Ascending aorta (tissue), 2 donors: ENCODE measurements around the gene FAM3B. TPM values are rescaled to one million over a fixed set of nuclear protein-coding genes. Genes with fewer than 3 reads are reported as not detected.

Source experiments
- DNase-seq, 2 donors: peaks; one replicate each; pipeline ENCODE4 v3.0.0-alpha.2; 2019; ENCODE audit warnings: low spot score in 2 of 2
- H3K27ac ChIP-seq, 2 donors: fragments of 200-600 bp; sonication (generic); one replicate each; pipeline ENCODE4 v1.5.1; 2016 to 2017; ENCODE audit warnings: mild to moderate bottlenecking in 1 of 2
- H3K27me3 ChIP-seq: fragments of 200-600 bp; sonication (generic); one replicate; pipeline ENCODE4 v1.5.1; 2017
- H3K36me3 ChIP-seq, 2 donors: fragments of 200-600 bp; sonication (generic); one replicate each; pipeline ENCODE4 v1.5.1; 2016
- H3K4me1 ChIP-seq, 2 donors: fragments of 200-600 bp; sonication (generic); one replicate each; pipeline ENCODE4 v1.5.1; 2016 to 2017; ENCODE audit warnings: mild to moderate bottlenecking in 1 of 2
- H3K4me3 ChIP-seq, 2 donors: fragments of 200-600 bp; sonication (generic); one replicate each; pipeline ENCODE4 v1.5.1; 2016 to 2017; ENCODE audit warnings: mild to moderate bottlenecking in 1 of 2
- H3K9me3 ChIP-seq, 2 donors: fragments of 200-600 bp; sonication (generic); one replicate each; pipeline ENCODE4 v1.5.1; 2016
- intact Hi-C: fragments of 100-400 bp; cut with DNase I; formaldehyde crosslinking; loops from one replicate; pipeline ENCODE4 v1.15.1; 2023
- total RNA-seq: library from RNA; depleted of rRNA; stranded (reverse); fragments of >200 nt; gene quantifications from one replicate; pipeline ENCODE4 v1.1.0, GENCODE V29; 2016
- TF ChIP-seq, protein P1 (sequence below), 3 experiments: fragments of 200-600 bp in 2 of 3; fragments of 450-650 bp in 1 of 3; sonication (generic) in 2 of 3; IDR thresholded peaks; one replicate each; pipeline ENCODE4 v1.5.1; 2016 to 2019; ENCODE audit warnings: antibody characterized with exemption in 3 of 3, mild to moderate bottlenecking in 1 of 3, moderate library complexity in 1 of 3

The FAM3B gene
- total RNA-seq, 1 donor from 2014 or later: not detected

DNA sequence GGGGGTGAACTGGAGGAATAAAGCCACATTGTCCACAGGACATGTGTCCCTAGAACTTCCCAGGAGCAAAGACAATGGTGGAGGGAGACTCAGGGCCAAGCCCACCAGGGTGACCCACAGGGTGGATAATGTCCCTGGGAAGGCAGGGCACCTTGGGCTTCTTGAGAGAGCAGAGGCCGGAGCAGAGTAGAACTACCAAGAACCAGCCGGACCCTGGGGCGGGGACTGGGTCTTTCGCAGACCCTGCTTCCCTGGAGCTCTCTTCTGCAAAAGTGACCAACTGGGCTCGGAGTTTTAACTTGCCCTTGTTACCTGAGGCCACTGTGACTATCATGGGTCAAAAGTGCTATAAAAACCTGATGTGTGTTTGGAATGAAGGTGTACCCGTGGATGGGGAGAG lies 875 bp upstream of the FAM3B start:
- no peak overlapping the region for H3K27ac ChIP-seq
- no peak overlapping the region for H3K4me3 ChIP-seq
- TF ChIP-seq, protein P1, sequence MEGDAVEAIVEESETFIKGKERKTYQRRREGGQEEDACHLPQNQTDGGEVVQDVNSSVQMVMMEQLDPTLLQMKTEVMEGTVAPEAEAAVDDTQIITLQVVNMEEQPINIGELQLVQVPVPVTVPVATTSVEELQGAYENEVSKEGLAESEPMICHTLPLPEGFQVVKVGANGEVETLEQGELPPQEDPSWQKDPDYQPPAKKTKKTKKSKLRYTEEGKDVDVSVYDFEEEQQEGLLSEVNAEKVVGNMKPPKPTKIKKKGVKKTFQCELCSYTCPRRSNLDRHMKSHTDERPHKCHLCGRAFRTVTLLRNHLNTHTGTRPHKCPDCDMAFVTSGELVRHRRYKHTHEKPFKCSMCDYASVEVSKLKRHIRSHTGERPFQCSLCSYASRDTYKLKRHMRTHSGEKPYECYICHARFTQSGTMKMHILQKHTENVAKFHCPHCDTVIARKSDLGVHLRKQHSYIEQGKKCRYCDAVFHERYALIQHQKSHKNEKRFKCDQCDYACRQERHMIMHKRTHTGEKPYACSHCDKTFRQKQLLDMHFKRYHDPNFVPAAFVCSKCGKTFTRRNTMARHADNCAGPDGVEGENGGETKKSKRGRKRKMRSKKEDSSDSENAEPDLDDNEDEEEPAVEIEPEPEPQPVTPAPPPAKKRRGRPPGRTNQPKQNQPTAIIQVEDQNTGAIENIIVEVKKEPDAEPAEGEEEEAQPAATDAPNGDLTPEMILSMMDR (IDR thresholded peaks at IDR 0.05): no peak
- no peaks in the 10 kb centered on the region for H3K27me3 ChIP-seq
- intact Hi-C loops: no loop called here
- peaks cover 0 to 7% of the 10 kb centered on the region in 2 donors for H3K4me1 ChIP-seq
- no peaks in the 10 kb centered on the region for H3K36me3 ChIP-seq
- DNase-seq: no peak
- H3K9me3 ChIP-seq: no peaks in the 10 kb centered on the region

DNA sequence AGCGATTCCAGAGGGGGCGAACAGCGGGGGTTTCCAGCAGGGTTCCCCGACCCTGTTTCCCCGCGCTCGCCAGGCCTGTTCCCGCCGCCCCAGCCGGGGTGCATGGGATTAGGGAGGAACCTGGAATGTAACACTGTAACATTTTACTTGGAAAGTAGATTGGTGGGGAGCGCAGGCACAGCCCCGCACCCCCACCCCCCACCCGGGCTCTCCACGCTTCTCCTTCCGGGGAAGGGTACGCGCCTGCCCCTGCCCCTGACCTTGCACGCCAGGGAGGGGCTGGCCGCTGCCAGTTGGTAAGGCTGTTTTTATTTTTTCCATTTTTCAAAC lies 427 bp downstream of the FAM3B start:
- Histone ChIP-seq H3K4me3 (peak overlapping the region; percentile 40 to 54), H3K9me3 (no peaks in the 10 kb centered on the region), H3K27ac (no peak overlapping the region), H3K36me3 (no peaks in the 10 kb centered on the region), H3K27me3 (no peaks in the 10 kb centered on the region), H3K4me1 (peaks cover 0 to 7% of the 10 kb centered on the region in 2 donors)
- no peak for DNase-seq
- TF ChIP-seq, protein P1 (IDR thresholded peaks at IDR 0.05): no peak
- intact Hi-C loops: no loop called here

DNA sequence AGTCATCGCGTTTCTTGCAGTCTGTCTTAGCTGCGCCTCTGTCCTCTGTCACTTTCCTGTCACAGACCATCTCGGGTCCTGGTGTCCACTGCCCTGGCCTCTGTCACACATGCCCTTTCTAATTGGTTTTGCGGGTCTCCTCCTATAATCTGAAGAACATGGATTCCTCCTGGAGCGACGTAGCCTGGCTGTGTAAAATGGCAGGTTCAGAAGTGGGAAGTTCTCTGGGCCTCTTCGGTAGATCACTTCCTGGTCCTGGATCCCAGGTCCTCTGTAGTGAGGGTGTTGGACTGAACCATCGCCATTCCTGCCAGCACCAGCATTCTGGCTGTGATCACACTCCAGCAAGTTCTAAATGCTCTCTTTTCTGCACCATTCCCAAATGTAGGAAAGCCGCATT lies 857 bp downstream of the FAM3B start:
- intact Hi-C loops: no loop called here

DNA sequence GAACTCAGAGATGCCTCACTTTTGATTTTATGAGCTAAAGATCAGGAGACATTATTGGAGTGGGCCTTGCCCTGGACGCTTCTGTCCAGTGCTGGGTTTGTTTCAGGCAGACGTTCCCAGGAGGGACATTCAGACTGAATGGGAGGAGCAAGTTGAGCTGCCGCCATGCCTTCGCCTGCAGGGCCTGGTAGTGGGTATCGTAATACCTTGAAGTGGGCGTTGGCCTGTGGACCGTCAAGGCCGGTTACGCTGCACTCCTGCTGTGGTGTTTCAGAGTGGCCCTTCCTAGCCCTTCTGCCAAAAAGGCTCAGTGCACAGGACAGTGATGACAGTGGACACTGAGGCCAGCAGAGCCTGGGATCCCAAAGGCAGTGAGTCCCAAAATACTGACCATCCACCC lies 1.6 kb downstream of the FAM3B start:
- Histone ChIP-seq H3K27ac (no peak overlapping the region), H3K9me3 (no peaks in the 10 kb centered on the region), H3K27me3 (no peaks in the 10 kb centered on the region), H3K4me3 (no peak overlapping the region), H3K4me1 (peaks cover 0 to 7% of the 10 kb centered on the region in 2 donors), H3K36me3 (no peaks in the 10 kb centered on the region)
- TF ChIP-seq, protein P1 (IDR thresholded peaks at IDR 0.05): no peak
- DNase-seq: no peak
- intact Hi-C loops: no loop called here

More for the DNA sequence above, 857 bp downstream of the FAM3B start:
- Histone ChIP-seq H3K27me3 (no peaks in the 10 kb centered on the region), H3K9me3 (no peaks in the 10 kb centered on the region), H3K4me1 (peaks cover 0 to 7% of the 10 kb centered on the region in 2 donors), H3K27ac (no peak overlapping the region), H3K36me3 (no peaks in the 10 kb centered on the region), H3K4me3 (no peak overlapping the region)
- no peak for DNase-seq
- TF ChIP-seq, protein P1 (IDR thresholded peaks at IDR 0.05): no peak

DNA sequence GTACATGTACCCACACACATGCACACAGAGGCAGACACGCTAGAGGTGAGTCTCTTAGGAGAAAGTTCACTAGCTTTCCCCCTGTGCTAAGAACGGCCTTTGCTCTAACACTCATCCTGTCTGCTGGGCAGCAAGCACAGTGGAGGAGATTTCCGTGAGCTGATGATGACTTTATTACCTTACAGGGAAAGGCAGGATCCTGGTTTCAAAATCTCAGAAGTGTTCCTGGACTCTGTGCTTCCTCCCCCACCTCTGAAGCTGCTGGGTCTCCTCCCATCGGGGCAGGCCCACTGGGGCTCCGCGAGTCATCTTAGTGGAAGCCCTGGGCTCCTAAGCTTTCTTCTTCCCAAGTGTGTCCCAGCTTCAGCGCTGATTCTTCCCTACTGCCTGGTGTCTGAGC lies 2.7 kb downstream of the FAM3B start:
- Histone ChIP-seq H3K9me3 (no peaks in the 10 kb centered on the region), H3K27me3 (no peaks in the 10 kb centered on the region), H3K27ac (no peak overlapping the region), H3K36me3 (no peaks in the 10 kb centered on the region), H3K4me1 (peaks cover 0 to 7% of the 10 kb centered on the region in 2 donors), H3K4me3 (no peak overlapping the region)
- no peak for DNase-seq
- intact Hi-C loops: no loop called here
- TF ChIP-seq, protein P1 (IDR thresholded peaks at IDR 0.05): no peak
